ENCODE measurements around the gene ZDHHC9. TPM values are rescaled to one million over a fixed set of nuclear protein-coding genes. Genes with fewer than 3 reads are reported as not detected.

Gene ZDHHC9
- total RNA-seq, 1 donor from 2014 or later = 36.1 TPM

DNA sequence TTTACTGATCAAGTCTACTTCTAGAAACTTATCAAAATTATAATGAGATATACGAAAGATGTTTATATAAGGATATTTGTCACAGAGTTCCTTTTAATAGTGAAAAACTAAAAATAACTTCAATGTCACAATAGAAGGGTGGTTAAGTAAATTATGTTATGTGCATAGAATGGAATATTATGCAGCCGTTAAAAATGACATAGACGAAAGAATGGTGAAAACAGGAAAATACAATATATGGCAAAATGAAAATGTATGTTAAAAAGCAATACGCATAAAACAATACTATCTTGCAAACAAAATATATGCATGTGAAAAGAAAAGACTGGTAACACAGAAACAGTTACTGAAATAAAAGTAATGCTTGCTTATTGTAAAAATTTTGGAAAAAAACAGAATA is 19.1 kb downstream of the ZDHHC9 start:
- intact Hi-C loops (cut with DNase I) = no loop called here
- no peaks in the 10 kb centered on the region for H3K4me1 ChIP-seq
- H3K36me3 ChIP-seq = no peaks in the 10 kb centered on the region
- no peak overlapping the region for H3K27ac ChIP-seq
- DNase-seq (no peak), ATAC-seq (no peak)
- no peaks in the 10 kb centered on the region for H3K27me3 ChIP-seq (ENCODE audit: low read depth)
- no peaks in the 10 kb centered on the region for H3K9me3 ChIP-seq
- H3K4me3 ChIP-seq = no peak overlapping the region
- no peak for TF ChIP-seq CTCF (IDR thresholded peaks at IDR 0.05)

DNA sequence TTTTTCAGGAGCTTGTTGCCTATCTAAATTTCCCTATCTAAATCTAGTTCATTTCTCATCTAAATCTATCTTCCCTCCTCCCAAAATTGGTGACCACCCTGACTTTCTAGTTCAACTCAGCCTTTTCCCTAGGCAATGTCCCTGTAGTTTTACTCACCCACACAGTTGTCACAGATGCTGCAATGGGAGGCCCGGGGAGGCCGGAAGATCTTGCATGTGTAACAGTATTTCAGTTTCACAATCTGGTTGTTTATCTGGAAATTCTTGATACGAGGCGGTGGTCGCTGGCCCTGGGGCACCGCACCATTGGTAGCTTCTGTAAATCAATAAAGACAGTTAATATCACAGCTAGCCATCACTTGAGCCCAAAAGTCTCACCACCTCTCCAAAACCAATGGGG is 20.2 kb downstream of the ZDHHC9 start:
- H3K4me3 ChIP-seq = no peak overlapping the region
- no peaks in the 10 kb centered on the region for H3K9me3 ChIP-seq
- H3K27me3 ChIP-seq (ENCODE audit: low read depth) = no peaks in the 10 kb centered on the region
- H3K36me3 ChIP-seq = no peaks in the 10 kb centered on the region
- intact Hi-C loops (cut with DNase I) = no loop called here
- H3K4me1 ChIP-seq = no peaks in the 10 kb centered on the region
- TF ChIP-seq CTCF (IDR thresholded peaks at IDR 0.05) = no peak
- ATAC-seq (no peak), DNase-seq (peak; percentile 45)
- H3K27ac ChIP-seq = no peak overlapping the region

DNA sequence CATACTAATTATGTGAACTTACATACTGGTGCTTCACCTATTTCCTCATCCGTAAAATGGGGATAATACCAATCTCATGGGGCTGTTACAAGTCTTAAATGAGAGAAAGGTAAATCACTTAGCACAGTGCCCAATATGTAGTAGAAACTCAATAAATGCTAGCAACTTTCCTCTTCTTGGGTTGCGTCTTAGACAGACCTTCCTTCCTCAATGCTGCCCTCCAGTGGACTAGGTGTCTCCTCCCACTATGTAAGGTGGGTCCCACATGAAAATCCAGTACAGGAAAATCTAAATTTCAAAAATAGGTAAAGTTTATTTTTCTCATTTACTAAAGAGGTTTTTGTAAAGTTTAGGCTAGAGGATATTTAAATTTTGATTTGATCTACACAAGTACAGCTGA is 20.6 kb downstream of the ZDHHC9 start:
- Histone ChIP-seq H3K4me1 (no peaks in the 10 kb centered on the region), H3K27ac (no peak overlapping the region), H3K27me3 (ENCODE audit: low read depth) (no peaks in the 10 kb centered on the region), H3K36me3 (no peaks in the 10 kb centered on the region), H3K4me3 (no peak overlapping the region), H3K9me3 (no peaks in the 10 kb centered on the region)
- intact Hi-C loops (cut with DNase I) = no loop called here
- ATAC-seq = peak; percentile 67 to 77
- no peak for DNase-seq
- peak; percentile 54 for TF ChIP-seq CTCF (IDR thresholded peaks at IDR 0.05)

GRCh38 chrX:129818123-129818522 is 25.6 kb downstream of the ZDHHC9 start:
- no peak overlapping the region for H3K27ac ChIP-seq
- no peak for TF ChIP-seq CTCF (IDR thresholded peaks at IDR 0.05)
- H3K4me1 ChIP-seq = no peaks in the 10 kb centered on the region
- DNase-seq (no peak), ATAC-seq (no peak)
- H3K27me3 ChIP-seq (ENCODE audit: low read depth) = no peaks in the 10 kb centered on the region
- intact Hi-C loops (cut with DNase I) = no loop called here
- peaks cover under 1% of the 10 kb centered on the region for H3K36me3 ChIP-seq
- no peaks in the 10 kb centered on the region for H3K9me3 ChIP-seq
- no peak overlapping the region for H3K4me3 ChIP-seq

GRCh38 chrX:129813662-129814368 is 29.9 kb downstream of the ZDHHC9 start:
- peaks cover 22% of the 10 kb centered on the region for H3K36me3 ChIP-seq
- no peak for TF ChIP-seq CTCF (IDR thresholded peaks at IDR 0.05)

More at GRCh38 chrX:129813662-129814368, 29.9 kb downstream of the ZDHHC9 start:
- ATAC-seq (peak in 1 of 2 donors; percentile 25), DNase-seq (no peak)
- no peaks in the 10 kb centered on the region for H3K9me3 ChIP-seq
- H3K4me1 ChIP-seq = no peaks in the 10 kb centered on the region
- no peak overlapping the region for H3K27ac ChIP-seq
- intact Hi-C loops (cut with DNase I) = no loop called here
- H3K4me3 ChIP-seq = no peak overlapping the region
- no peaks in the 10 kb centered on the region for H3K27me3 ChIP-seq (ENCODE audit: low read depth)

Measured in lower lobe of right lung (tissue), 2 donors.